ENCODE data around the gene ATP11C. TPM values are rescaled to one million over a fixed set of nuclear protein-coding genes. Genes with fewer than 3 reads are reported as not detected.
A peak's percentile ranks its signal among the peaks of the same experiment; 100 is the strongest.

ATP11C gene
- total RNA-seq, 1 donor from 2014 or later: 20.4 TPM

DNA sequence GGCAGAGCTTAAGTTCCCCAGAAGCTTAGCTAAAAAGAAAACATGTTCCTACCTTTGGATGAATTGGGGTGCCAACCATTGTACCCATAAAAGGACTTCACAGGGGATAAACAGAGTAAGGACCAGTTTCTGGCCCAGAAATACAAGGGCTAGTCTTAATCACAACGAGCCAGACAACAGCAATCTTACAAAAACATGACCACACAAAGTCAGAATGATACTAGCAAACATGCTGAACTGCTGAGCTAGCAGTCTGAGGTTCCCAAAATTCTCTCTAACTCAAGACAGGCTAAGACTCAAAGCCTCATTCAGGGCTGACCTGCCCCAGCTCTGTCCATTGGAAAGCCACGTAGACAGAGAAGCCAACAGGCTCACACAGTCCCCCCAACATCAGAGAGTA is 40.3 kb downstream of the ATP11C start:
- H3K36me3 Mint-ChIP-seq (ENCODE audit: low read depth): no peaks in the 10 kb centered on the region
- TF ChIP-seq, protein P1, sequence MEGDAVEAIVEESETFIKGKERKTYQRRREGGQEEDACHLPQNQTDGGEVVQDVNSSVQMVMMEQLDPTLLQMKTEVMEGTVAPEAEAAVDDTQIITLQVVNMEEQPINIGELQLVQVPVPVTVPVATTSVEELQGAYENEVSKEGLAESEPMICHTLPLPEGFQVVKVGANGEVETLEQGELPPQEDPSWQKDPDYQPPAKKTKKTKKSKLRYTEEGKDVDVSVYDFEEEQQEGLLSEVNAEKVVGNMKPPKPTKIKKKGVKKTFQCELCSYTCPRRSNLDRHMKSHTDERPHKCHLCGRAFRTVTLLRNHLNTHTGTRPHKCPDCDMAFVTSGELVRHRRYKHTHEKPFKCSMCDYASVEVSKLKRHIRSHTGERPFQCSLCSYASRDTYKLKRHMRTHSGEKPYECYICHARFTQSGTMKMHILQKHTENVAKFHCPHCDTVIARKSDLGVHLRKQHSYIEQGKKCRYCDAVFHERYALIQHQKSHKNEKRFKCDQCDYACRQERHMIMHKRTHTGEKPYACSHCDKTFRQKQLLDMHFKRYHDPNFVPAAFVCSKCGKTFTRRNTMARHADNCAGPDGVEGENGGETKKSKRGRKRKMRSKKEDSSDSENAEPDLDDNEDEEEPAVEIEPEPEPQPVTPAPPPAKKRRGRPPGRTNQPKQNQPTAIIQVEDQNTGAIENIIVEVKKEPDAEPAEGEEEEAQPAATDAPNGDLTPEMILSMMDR (IDR thresholded peaks at IDR 0.05): no peak
- no peak overlapping the region for H3K27ac Mint-ChIP-seq (ENCODE audit: unreplicated experiment)
- H3K9me3 Mint-ChIP-seq (ENCODE audit: low read depth): peaks cover 10% of the 10 kb centered on the region
- no peak overlapping the region for H3K4me3 Mint-ChIP-seq (ENCODE audit: unreplicated experiment)
- H3K4me1 Mint-ChIP-seq (ENCODE audit: low read depth): peaks cover 23% of the 10 kb centered on the region
- H3K27me3 Mint-ChIP-seq (ENCODE audit: low read depth): no peaks in the 10 kb centered on the region
- DNase-seq (ENCODE audit: low spot score): no peak

- peaks cover 10% of the 10 kb centered on the region for H3K9me3 Mint-ChIP-seq (ENCODE audit: low read depth)
- no peaks in the 10 kb centered on the region for H3K36me3 Mint-ChIP-seq (ENCODE audit: low read depth)
- TF ChIP-seq, protein P1 (IDR thresholded peaks at IDR 0.05): no peak
- no peak overlapping the region for H3K4me3 Mint-ChIP-seq (ENCODE audit: unreplicated experiment)
- peak overlapping the region; percentile 29 for H3K27ac Mint-ChIP-seq (ENCODE audit: unreplicated experiment)
- H3K4me1 Mint-ChIP-seq (ENCODE audit: low read depth): peaks cover 22% of the 10 kb centered on the region
- no peaks in the 10 kb centered on the region for H3K27me3 Mint-ChIP-seq (ENCODE audit: low read depth)
- DNase-seq (ENCODE audit: low spot score): no peak
These were observed 41.7 kb downstream of the ATP11C start for GRCh38 chrX:139890991-139891700.

GRCh38 chrX:139889760-139890159 is 43.1 kb downstream of the ATP11C start:
- DNase-seq (ENCODE audit: low spot score): no peak
- Mint-ChIP-seq H3K9me3 (ENCODE audit: low read depth) (peaks cover 12% of the 10 kb centered on the region), H3K36me3 (ENCODE audit: low read depth) (no peaks in the 10 kb centered on the region), H3K4me1 (ENCODE audit: low read depth) (peaks cover 21% of the 10 kb centered on the region), H3K27ac (ENCODE audit: unreplicated experiment) (no peak overlapping the region), H3K27me3 (ENCODE audit: low read depth) (no peaks in the 10 kb centered on the region), H3K4me3 (ENCODE audit: unreplicated experiment) (no peak overlapping the region)
- TF ChIP-seq, protein P1 (IDR thresholded peaks at IDR 0.05): no peak

DNA sequence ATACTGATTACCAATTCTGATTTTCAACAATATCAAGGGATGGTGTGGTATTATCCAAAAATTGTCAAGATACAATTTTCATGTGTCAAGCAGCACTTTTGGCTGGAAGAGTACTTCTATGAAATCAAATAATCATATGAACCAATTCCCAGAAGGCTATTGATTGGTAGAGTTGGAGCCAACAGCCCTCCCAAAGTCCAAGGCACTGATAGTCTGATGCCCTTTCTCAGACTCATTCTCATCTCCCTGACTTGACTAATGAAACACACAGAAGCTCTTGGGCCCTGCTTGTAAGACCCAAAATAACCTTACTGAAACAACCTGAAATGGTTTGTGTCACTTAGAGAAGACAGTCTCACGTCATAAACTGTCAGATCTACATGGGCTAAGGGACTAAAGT is 48.9 kb downstream of the ATP11C start:
- Mint-ChIP-seq H3K4me3 (ENCODE audit: unreplicated experiment) (no peak overlapping the region), H3K27ac (ENCODE audit: unreplicated experiment) (no peak overlapping the region), H3K9me3 (ENCODE audit: low read depth) (peaks cover 15% of the 10 kb centered on the region), H3K36me3 (ENCODE audit: low read depth) (no peaks in the 10 kb centered on the region), H3K27me3 (ENCODE audit: low read depth) (no peaks in the 10 kb centered on the region), H3K4me1 (ENCODE audit: low read depth) (peaks cover 27% of the 10 kb centered on the region)
- TF ChIP-seq, protein P1 (IDR thresholded peaks at IDR 0.05): no peak
- no peak for DNase-seq (ENCODE audit: low spot score)

- no peak for DNase-seq (ENCODE audit: low spot score)
- H3K36me3 Mint-ChIP-seq (ENCODE audit: low read depth): no peaks in the 10 kb centered on the region
- peak overlapping the region; percentile 82 for H3K27ac Mint-ChIP-seq (ENCODE audit: unreplicated experiment)
- H3K9me3 Mint-ChIP-seq (ENCODE audit: low read depth): peaks cover 15% of the 10 kb centered on the region
- TF ChIP-seq, protein P1 (IDR thresholded peaks at IDR 0.05): no peak
- no peak overlapping the region for H3K4me3 Mint-ChIP-seq (ENCODE audit: unreplicated experiment)
- H3K4me1 Mint-ChIP-seq (ENCODE audit: low read depth): peaks cover 31% of the 10 kb centered on the region
- H3K27me3 Mint-ChIP-seq (ENCODE audit: low read depth): no peaks in the 10 kb centered on the region
These were observed 50.6 kb downstream of the ATP11C start for GRCh38 chrX:139882299-139882698.

Data from chondrocyte (in vitro differentiated cells).